Esophagus muscularis mucosa (tissue), 4 donors: ENCODE measurements around the gene LAD1. TPM values are rescaled to one million over a fixed set of nuclear protein-coding genes. Genes with fewer than 3 reads are reported as not detected.

ENCODE experiments used
- DNase-seq: peaks from one replicate; pipeline ENCODE4 v3.0.0-alpha.2; 2017; ENCODE audit errors: extremely low spot score
- H3K27ac ChIP-seq, 4 donors: fragments of 200-600 bp; sonication (generic); replicated peaks in 1 of 4; 1 replicate in 3 of 4; 2 replicates in 1 of 4; pipeline ENCODE4 v1.5.1; 2016 to 2019; ENCODE audit warnings: mild to moderate bottlenecking in 1 of 4
- H3K27me3 ChIP-seq, 4 donors: fragments of 200-600 bp; sonication (generic); one replicate each; pipeline versions ENCODE4 v1.5.1 to v1.6.0; 2016 to 2019
- H3K36me3 ChIP-seq, 4 donors: fragments of 200-600 bp; sonication (generic); one replicate each; pipeline ENCODE4 v1.5.1; 2016 to 2019
- H3K4me1 ChIP-seq, 4 donors: fragments of 200-600 bp; sonication (generic); one replicate each; pipeline ENCODE4 v1.5.1; 2016 to 2019
- H3K4me3 ChIP-seq, 4 donors: fragments of 200-600 bp; sonication (generic); 1 replicate in 2 of 4; 2 replicates in 2 of 4; pipeline ENCODE4 v1.5.1; 2016 to 2019; ENCODE audit warnings: mild to moderate bottlenecking in 4 of 4, moderate library complexity in 1 of 4
- H3K9me3 ChIP-seq, 4 donors: fragments of 200-600 bp; sonication (generic); 1 replicate in 3 of 4; 2 replicates in 1 of 4; pipeline ENCODE4 v1.5.1; 2016 to 2019
- CTCF ChIP-seq, 3 experiments: fragments of 200-600 bp in 2 of 3; fragments of 450-650 bp in 1 of 3; sonication (generic) in 2 of 3; IDR thresholded peaks; one replicate each; pipeline ENCODE4 v1.5.1; 2017 to 2019; ENCODE audit warnings: antibody characterized with exemption in 3 of 3, mild to moderate bottlenecking in 2 of 3, moderate library complexity in 1 of 3
- EP300 ChIP-seq: sonication (generic); formaldehyde crosslinking; IDR thresholded peaks from one replicate; pipeline ENCODE4 v1.6.1; 2017; ENCODE audit warnings: antibody characterized with exemption
- POLR2A ChIP-seq: fragments of 450-650 bp; IDR thresholded peaks from one replicate; pipeline ENCODE4 v1.6.1; 2017; ENCODE audit warnings: antibody characterized with exemption, moderate library complexity, mild to moderate bottlenecking, low read depth
- POLR2AphosphoS5 ChIP-seq, 2 donors: sonication (generic); formaldehyde crosslinking; IDR thresholded peaks; one replicate each; pipeline ENCODE4 v1.6.1; 2017; ENCODE audit warnings: antibody characterized with exemption in 2 of 2
- WGBS: methylation state at CpG from one replicate; pipeline ENCODE4 v1.1.5; 2018; 5-methylcytosine and 5-hydroxymethylcytosine counted together
- intact Hi-C: fragments of 100-400 bp; cut with DNase I; formaldehyde crosslinking; loops from one replicate; pipeline ENCODE4 v1.15.1; 2023
- total RNA-seq, 4 donors: library from RNA; depleted of rRNA; stranded (reverse); fragments of >200 nt; gene quantifications; one replicate each; pipeline versions ENCODE4 v1.1.0 to v1.2.1, GENCODE V29; 2016

The LAD1 gene
- total RNA-seq, 4 donors from 2014 or later: 0.17 TPM; not detected in 3

- 88% methylated on average over 9 of the region's 9 CpGs for WGBS
- Histone ChIP-seq H3K4me1 (no peaks in the 10 kb centered on the region), H3K4me3 (no peak overlapping the region), H3K36me3 (no peaks in the 10 kb centered on the region), H3K27ac (no peak overlapping the region), H3K27me3 (no peaks in the 10 kb centered on the region), H3K9me3 (peaks cover 0 to 8% (median 3%) of the 10 kb centered on the region in 4 donors)
- no peak for DNase-seq
- intact Hi-C loops: no loop called here
- TF ChIP-seq POLR2AphosphoS5 (IDR thresholded peaks at IDR 0.05) (no peak), EP300 (no peak), CTCF (IDR thresholded peaks at IDR 0.05) (no peak), POLR2A (no peak)
These were observed 62.2 kb downstream of the LAD1 start for GRCh38 chr1:201336711-201337450.

GRCh38 chr1:201335901-201336300 lies 63.2 kb downstream of the LAD1 start:
- Histone ChIP-seq H3K4me1 (no peaks in the 10 kb centered on the region), H3K27ac (no peak overlapping the region), H3K4me3 (no peak overlapping the region), H3K9me3 (no peaks in the 10 kb centered on the region), H3K27me3 (no peaks in the 10 kb centered on the region), H3K36me3 (no peaks in the 10 kb centered on the region)
- no peak for DNase-seq
- WGBS: 86% methylated on average over 3 of the region's 3 CpGs
- TF ChIP-seq POLR2A (no peak), CTCF (IDR thresholded peaks at IDR 0.05) (no peak), POLR2AphosphoS5 (IDR thresholded peaks at IDR 0.05) (no peak), EP300 (no peak)
- intact Hi-C loops: no loop called here

- intact Hi-C loops: no loop called here
- DNase-seq: no peak
- 79% methylated on average over 10 of the region's 10 CpGs for WGBS
- Histone ChIP-seq H3K27me3 (no peaks in the 10 kb centered on the region), H3K4me1 (no peaks in the 10 kb centered on the region), H3K36me3 (no peaks in the 10 kb centered on the region), H3K4me3 (no peak overlapping the region), H3K27ac (no peak overlapping the region), H3K9me3 (no peaks in the 10 kb centered on the region)
- TF ChIP-seq EP300 (no peak), POLR2AphosphoS5 (IDR thresholded peaks at IDR 0.05) (no peak), POLR2A (no peak), CTCF (IDR thresholded peaks at IDR 0.05) (no peak)
These were observed 63.8 kb downstream of the LAD1 start for GRCh38 chr1:201335174-201335870.

GRCh38 chr1:201334325-201335173 lies 64.6 kb downstream of the LAD1 start:
- H3K27ac ChIP-seq: no peak overlapping the region
- no peaks in the 10 kb centered on the region for H3K27me3 ChIP-seq
- no peaks in the 10 kb centered on the region for H3K9me3 ChIP-seq
- H3K4me1 ChIP-seq: peaks cover 0 to 4% (median 2%) of the 10 kb centered on the region in 4 donors
- intact Hi-C loops: no loop called here
- WGBS: 81% methylated on average over 11 of the region's 11 CpGs
- no peak for DNase-seq
- H3K4me3 ChIP-seq: no peak overlapping the region
- H3K36me3 ChIP-seq: no peaks in the 10 kb centered on the region
- TF ChIP-seq POLR2AphosphoS5 (IDR thresholded peaks at IDR 0.05) (no peak), EP300 (no peak), CTCF (IDR thresholded peaks at IDR 0.05) (no peak), POLR2A (no peak)
